UCSD-AML1 (cell line): ENCODE measurements around the gene ZSCAN10.

ENCODE experiments used
- DNase-seq: peaks from one replicate; lab custom pipeline; 2025; ENCODE audit not compliant: unreplicated experiment; lab: John Stamatoyannopoulos, UW

ZSCAN10 gene

DNA sequence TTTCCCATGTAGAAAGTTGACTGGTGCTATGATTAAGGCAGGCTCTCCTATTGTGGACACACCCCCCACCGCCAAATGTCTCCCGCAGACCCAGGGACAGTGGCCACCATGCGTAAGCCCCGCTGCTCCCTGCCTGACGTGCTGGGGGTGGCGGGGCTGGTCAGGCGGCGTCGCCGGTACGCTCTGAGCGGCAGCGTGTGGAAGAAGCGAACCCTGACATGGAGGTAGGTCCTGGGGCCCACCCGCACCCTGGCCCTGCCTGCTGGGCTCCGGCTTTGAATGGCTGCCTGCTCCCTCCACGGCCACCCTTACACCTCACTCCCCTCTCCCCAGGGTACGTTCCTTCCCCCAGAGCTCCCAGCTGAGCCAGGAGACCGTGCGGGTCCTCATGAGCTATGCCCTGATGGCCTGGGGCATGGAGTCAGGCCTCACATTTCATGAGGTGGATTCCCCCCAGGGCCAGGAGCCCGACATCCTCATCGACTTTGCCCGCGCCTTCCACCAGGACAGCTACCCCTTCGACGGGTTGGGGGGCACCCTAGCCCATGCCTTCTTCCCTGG is 49.1 kb downstream of the ZSCAN10 start:
- no peak for DNase-seq

DNA sequence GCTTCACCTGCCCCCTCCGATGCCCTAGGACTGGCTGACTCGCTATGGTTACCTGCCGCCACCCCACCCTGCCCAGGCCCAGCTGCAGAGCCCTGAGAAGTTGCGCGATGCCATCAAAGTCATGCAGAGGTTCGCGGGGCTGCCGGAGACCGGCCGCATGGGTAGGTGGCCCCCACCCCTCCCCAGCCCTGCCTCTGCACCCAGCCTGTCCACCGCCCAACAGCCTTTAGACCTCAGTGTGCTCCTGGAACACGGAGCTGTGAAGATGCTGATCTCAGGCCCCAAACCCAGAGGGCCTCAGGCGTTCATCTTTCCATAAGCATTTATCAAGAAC is 51.7 kb downstream of the ZSCAN10 start:
- DNase-seq = no peak

DNA sequence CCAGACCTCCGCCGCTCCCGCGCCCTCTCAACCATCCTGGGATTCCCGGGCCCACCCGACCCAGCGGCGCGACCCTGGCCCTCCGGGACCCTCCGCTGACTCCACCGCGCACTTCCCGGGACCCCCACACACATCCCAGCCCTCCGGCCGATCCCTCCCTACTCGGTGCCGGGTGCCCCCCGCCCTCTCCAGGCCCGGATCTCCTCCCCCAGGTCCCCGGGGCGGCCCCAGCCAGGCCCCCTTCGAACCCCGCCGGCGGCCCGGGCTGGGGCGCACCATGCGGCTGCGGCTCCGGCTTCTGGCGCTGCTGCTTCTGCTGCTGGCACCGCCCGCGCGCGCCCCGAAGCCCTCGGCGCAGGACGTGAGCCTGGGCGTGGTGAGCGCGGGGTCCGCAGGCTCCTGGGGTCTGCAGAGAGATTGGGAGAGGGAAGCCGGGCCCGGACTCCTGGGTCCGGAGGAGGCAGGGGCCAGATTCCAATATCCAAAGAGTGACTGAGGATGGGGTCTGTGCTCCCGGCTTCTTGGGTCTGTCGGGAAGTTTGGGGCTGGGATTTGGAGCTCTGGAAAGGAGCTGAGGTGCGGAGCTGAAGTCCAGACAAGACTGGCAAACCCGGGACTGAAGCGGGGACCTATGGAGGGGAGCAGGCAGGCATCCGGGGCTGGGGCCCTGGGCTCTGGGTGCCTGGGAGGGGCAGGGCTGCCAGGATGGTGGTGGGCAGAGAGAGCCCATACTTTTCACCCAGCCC is 52.3 kb downstream of the ZSCAN10 start:
- no peak for DNase-seq

DNA sequence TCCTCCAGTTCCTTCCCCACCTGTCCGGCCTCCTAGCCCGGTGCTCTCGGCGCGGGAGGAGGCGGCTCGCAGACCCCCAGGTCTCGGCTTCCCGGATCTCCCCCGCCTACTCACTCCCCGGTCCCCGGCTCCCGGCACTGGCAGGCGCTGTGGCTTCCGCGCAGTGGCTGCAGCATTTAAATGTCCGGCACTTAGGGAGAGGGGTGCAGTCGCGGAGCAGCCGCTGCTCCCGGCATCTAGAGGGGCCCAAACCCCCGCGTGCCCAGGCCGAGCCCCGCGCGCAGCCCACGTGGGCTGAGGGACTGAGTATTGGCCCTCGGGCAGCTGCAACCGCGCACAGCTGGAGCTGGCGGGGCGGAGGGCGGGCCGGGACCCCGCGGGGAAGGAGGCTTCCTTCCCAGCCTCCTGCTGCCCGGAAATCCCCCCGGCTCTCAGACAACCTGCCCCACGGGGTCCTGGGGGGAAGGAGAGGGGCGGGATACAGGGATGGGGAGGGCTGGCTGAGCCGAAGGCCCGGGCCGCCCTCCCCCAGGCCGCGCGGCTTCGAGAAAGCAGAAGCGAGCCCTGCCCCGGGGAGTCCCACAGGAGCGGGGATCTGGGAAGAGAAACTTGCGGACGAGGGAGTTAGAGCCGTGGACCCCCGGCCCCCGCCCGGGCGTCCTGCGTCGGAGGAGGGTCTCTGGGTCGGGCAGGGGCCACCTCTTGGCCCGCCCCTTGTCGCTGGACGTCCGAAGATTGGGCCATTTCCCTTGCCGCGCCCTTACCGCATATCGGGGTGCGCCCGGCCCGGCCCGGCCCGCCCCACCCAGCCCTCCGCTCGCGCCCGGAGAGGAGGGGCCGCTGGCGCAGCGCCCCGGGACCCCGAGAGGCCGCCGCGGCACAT is 53.1 kb downstream of the ZSCAN10 start, which contains the start of gene MMP25:
Gene MMP25 (plus strand): TSS at position 804 of the 883 bp plus-strand sequence. CDS start 357 bp downstream, outside the sequence.
- peak; percentile 55 for DNase-seq

DNA sequence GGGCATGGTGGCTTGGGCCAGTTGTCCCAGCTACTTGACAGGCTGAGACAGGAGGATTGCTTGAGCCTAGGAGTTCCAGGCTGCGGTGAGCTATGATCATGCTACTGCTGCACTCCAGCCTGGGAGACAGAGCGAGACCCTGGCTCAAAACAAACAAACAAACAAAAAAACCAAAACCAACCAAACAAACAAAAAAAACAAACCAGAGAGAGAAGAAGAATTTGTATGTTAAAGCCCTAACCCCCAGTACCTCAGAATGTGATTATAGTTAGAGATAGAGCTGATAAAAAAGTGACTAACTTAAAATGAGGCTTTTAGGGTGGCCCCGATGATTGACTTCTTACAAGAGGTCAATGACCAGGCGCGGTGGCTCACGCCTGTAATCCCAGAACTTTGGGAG is 54.4 kb downstream of the ZSCAN10 start:
- DNase-seq = no peak

DNA sequence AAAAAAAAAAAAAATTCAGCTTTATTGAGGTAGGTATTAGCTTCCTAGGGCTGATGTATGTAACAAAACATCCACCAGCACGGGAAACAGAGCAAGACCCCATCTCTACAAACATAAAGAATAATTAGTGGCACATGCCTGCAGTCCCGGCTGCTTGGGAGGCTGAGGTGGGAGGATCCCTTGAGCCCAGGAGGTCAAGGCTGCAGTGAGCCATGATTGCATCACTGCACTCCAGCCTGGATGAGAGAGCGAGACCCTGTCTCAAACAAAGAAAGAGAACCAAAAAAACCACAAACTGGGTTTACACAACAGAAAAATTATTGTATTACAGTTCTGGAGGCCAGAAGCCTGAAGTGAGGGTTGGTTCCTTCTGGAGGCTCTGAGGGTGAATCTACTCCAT is 56.7 kb downstream of the ZSCAN10 start:
- no peak for DNase-seq

DNA sequence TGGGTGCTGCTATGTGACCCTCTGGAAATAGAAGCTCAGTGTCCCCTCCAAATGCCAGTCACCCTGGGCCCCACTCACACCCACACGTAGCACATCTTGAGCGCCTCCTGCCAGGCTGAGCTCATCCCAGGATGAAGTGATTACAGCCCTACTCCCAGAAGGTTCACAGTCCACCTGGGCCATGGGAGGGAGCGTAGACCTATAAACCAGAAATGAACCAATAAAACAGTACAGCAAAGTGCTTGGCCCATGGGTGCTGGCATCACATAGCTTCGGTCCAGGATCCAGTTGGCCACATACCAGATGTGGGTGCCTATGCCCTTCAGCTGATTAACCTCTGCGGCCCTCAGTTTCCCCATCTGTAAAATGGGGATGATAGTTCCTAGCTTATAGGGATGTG is 60.2 kb downstream of the ZSCAN10 start:
- DNase-seq = no peak
